GM19463 (cell line): ENCODE data around the gene GCNT4.
"Not testable (repeated sequence)": the region's sequence is repeated elsewhere in the genome, so short reads cannot be mapped to it uniquely, and the experiment has no call there.

Source experiments
- ATAC-seq: cut with Tn5 transposase; IDR thresholded peaks from one replicate; pipeline ENCODE4 v1.9.1; 2021; ENCODE audit warnings: mild to moderate bottlenecking, moderate library complexity; ENCODE audit not compliant: unreplicated experiment

The GCNT4 gene, protein sequence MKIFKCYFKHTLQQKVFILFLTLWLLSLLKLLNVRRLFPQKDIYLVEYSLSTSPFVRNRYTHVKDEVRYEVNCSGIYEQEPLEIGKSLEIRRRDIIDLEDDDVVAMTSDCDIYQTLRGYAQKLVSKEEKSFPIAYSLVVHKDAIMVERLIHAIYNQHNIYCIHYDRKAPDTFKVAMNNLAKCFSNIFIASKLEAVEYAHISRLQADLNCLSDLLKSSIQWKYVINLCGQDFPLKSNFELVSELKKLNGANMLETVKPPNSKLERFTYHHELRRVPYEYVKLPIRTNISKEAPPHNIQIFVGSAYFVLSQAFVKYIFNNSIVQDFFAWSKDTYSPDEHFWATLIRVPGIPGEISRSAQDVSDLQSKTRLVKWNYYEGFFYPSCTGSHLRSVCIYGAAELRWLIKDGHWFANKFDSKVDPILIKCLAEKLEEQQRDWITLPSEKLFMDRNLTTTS

DNA sequence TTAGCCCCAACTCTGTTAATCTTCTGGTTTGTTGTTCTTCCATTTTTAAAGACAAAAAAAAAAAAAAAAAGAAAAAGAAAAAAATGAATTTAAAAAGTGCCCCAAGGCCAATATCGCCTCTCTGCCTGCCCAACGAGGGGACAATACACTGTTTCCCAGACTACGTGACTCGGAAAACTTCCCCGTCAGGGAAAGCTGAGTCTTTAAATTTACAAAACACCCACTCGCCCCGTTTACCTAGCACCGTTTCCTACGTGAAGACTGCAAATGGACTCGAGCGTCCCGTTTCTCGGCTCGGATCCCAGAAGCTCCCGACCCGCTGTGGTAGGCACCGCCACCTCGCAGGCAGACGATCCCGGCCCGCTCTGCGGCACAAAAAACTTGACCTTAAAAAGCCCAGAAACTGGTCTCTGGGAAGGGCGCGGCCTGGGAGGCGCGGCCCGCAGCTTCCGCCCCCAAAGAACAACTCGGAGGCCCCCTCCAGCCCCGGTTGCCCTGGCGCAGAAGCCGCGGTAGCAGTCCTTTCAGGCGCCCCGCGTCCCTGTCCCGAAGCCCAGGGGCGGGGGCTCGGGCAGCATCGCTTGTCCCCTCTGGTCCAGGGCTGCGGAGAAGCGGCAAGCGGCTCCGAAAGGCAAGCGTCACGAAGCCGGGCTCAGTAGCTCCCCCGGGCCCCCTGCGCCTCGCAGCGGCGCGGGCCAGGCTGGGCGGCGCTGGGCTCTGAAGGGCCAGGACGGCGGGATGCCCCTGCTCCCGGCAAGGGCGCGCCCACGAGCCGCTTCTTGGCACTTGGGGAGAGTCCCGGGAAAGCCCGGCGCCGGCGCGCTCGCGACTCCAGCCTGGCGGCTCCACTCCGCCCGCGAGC, at the start of gene GCNT4:
Gene GCNT4, minus strand, starts transcription at position 367 of the 862 bp plus-strand sequence. CDS start 22,521 bp downstream, outside the sequence.
- no peak for ATAC-seq

DNA sequence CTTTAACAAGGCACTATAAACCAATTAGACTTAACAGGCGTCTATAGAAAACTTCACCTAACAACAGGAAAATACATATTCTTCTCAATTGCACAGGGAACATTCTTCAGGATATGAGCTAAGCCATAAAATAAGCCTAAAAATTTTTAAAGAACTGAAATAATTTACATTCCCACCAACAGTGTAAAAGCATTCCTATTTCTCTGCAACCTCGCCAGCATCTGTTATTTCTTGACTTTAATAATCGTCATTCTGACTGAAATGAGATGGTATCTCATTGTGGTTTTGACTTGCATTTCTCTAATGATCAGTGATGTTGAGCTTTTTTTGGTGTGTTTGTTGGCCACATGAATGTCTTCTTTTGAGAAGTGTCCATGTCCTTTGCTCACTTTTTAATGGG, 43.6 kb upstream of the GCNT4 start:
- ATAC-seq: not testable (repeated sequence)

DNA sequence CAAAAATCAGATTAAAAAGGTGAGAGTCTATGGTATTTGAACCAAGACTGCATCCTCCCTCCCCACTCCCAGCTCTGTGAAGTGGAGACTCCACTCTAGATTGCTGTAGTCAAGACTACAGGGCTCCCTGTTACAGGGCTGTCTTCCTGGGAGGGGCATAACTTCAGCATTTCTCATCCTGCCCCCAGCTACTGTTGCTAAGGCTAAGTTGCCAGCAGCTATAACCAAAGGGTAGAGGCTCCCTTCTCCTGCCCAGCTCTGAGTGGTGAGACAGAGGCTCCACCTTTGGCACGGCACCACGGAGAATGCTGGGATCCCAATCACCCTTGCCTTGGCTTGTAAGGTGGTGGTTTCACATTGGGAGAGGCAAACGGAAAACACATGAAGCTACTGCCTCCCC, 39.2 kb upstream of the GCNT4 start:
- ATAC-seq: no peak

DNA sequence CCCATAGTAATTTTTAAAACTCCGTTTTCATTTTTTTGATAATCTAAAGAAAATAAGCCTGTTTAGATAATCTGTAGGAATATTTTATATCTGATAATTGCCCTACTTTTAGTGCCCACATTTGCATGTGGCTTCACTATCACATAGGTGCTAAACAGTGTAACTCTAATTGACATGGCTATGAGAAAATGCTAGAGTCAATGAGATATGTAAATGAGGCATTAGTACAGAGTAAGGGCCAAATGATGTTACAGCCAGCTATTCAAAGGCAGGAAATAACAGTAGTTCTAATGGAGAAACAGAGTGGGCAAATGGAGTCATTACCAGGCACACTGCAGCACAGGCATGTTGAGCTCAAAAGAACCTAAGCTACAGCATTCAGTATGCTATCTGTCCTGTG, 37.3 kb upstream of the GCNT4 start:
- ATAC-seq: no peak

DNA sequence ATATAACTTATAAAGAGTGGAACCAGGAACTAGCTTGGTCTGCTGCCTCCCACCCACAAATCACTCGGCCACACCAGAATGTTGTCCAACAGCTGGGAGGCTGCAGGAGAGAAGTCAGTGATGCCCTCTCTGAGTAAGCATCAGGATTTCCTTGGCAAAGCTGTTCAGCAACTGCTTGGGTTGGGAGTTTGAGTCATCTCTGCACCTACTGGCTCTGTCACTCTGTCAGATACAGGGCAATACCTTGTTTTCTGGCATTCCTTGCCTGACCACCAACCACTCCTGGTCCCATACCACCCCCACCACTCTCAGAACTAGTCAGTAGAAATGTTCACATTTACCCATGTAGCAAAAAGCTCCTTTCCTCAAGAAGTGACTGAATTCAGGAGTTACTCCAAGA, 36.8 kb upstream of the GCNT4 start:
- ATAC-seq: no peak

DNA sequence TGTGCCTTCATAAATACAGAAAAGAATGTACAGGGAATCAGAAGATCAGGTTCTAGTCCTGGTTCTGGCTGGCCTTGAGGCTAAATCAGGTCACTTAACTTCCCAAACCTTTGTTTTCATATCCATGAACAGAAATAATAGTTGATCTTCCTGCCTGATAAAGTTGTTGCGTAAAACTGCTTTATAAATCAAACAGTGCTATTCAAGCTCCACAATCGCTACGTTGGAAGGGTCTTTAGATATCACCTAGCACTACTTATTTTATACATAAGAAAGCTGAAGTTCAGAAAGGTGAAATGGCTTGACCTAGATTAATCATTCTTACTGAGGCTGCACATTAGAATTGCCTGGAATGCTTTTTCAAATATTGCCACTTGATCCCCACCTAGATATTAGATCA, 36.3 kb upstream of the GCNT4 start:
- ATAC-seq: no peak

DNA sequence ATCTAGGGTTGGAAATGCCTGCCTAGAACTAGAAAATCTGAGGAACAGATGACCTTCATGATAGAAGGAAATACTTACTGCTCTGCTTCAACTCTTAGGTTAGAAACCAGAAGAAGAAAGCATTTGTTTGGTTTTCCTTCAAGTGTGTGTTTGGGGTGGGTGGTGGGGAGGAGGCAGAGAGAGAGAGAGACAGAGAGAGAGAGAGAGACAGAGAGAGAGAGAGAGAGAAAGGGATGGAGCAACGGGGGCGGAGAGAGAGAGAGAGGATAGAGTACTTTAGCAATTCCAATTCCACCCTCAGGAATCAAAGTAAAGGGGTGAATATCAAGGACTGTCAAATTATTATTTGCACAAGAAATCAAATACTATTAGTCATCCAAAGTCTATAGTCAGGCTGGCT, 29.2 kb upstream of the GCNT4 start:
- no peak for ATAC-seq

DNA sequence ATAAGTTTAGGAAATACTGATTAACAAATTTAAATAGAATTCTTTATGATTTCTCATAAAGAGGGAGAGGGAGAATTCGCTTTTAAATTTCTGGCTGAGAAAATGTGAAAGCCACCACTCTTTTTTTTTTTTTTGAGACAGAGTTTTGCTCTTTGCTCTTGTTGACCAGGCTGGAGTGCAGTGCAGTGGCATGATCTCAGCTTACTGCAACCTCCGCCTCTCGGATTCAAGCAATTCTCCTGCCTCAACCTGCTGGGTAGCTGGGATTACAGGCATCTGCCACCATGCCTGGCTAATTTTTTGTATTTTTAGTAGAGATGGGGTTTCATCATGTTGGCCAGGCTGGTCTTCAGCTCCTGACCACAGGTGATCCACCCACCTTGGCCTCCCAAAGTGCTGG, 27.0 kb upstream of the GCNT4 start:
- not testable (repeated sequence) for ATAC-seq

DNA sequence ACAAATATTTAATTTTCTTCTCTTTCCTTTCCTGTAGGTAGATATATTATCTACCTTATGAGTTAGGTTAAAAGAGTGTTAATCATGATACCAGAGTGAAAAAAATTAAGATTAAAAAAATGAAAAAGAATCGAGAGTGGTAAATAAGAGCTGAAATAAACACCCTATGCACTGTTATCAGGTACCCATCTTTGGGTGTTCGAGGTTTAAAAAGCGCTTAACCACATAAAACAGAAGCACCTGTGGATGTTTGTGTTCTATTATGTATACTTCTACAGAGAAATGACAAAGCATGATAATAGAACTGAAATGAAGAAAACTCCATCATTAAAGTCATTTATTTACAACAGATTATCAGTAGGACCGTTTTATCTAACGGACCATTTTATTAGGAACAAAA, 25.7 kb upstream of the GCNT4 start:
- ATAC-seq: no peak

DNA sequence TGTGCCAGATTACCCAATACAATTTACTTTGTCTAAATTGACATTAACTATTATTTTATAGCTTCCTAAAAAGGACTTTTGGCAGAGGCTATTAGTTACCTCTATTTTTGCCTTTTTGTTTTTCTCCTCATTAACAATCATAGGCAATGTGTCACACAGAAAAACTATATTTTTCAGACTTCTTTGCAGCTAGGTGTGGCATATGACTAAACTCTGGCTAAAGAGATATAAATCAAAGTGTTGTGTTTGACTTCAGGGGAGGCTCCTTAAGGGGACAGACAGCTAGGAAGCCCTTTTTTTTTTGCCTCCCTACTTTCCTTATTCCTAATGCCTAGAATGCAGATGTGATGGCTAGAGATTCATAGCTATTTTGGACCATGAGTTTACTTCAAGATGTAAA, 19.7 kb upstream of the GCNT4 start:
- ATAC-seq: no peak

DNA sequence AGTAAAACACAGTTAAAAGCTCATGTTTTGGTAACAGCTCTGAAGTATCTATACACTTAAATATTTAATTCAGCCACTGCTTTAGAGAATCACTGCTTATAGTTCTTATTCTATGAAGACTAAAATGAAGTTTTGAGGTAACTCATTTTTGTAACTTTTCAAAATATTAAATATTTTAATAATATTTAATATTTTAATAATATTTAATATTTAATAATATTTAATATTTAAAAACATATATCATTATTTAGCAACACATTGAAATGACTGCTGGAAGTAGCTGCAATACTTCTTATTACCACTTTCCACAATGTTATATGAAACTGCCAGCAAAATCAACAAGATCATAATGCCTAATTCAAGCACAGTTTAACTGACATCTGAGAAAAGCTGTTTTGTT, 18.7 kb upstream of the GCNT4 start:
- ATAC-seq: no peak

DNA sequence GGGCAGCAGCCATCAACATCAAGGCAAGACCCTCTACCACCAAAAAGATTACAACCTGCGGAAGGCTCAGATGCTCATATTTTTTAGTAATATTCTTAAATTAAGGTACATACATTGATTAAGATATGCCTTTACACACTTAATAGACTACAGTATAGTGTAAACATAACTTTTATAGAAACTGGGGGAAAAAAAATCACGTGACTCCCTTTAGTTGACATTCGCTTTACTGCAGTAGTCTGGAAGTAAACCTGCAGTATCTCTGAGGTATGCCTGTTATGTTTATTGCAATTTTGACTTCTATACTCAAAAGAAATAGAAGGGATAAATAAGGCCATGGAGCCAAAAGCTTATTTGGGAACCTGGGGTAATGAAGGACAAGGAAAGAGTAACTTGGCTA, 15.1 kb upstream of the GCNT4 start:
- ATAC-seq: no peak

DNA sequence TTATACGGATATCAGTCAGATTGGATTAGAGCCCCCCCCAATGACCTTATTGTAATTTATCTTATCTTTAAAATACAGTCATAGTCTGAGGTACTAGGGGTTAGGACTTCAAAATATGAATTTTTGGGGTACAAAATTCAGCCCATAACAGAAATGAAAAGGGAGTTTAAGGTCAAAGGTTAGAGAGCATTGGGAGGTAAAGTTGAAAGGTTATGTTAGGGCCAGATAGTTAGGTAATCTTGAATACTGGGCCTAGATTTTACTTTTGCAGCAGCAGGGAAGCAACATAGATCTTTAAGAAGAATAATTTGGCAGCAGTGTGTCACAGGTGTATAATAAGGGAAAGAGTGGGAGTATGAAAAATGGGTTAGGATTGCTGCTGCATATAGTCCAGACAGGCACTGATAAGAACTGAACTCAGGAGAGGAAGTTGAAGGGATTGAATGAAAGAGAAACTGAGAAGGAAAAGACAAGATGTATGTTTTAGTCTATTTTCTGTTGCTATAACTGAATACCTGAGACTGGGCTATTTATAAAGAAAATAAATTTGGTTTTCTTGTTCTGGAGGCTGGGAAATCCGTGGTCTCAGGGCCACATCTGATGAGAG, 10.7 kb upstream of the GCNT4 start:
- ATAC-seq: no peak

DNA sequence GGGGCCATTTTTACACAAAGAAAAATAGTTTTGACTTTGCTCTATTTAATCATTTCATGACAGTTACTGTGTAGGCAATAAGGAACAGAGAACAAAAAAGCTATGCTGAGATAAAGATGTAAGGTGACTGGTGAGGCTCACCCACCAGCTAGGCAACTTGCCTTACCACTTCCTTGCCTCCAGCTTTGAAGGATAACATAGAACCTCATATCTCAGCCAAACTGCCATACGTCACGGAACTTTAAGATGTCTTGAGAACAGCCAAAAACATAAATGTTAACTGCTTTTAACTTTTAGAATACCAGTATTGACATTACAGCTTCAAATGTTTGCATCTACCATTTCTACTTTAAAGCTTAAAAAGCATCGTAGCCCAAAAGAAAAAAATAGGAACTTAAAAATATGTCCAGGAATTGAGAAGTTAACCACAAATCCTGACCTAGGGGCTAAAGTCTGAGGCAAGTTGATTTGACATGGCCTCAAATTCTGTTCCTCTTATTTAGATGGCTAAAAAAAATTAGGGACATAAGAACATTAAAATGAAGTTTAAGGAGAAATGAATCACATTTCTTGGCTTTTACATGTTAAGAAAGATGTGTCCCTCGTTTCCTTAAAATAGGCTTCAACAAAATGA, 7.7 kb upstream of the GCNT4 start:
- no peak for ATAC-seq

DNA sequence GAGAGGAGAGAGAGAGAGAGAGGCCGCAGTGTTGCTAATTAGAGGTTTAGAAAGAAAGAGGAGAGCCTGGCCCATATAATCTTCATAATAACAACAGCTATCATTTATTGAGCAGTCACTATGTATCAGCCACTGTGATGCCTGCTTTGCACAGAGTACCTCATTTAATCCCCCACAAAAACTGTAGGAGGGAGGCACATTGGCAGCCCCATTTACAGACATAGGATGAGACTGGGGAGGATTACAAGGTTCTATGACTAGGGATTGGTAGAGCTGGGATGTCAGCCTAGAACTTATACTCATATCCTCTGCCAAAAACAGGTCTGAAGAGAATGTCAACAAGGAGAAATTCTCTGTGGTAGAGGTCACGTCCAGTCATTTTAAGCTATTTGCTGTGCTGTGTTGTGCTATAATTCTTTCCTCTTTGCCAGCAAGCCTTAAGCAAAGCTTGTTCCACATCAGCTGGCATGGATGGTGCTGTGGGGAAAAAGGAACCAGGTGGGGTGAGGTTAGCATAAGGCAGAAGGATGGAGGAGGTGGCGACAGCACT, 6.7 kb upstream of the GCNT4 start:
- no peak for ATAC-seq

DNA sequence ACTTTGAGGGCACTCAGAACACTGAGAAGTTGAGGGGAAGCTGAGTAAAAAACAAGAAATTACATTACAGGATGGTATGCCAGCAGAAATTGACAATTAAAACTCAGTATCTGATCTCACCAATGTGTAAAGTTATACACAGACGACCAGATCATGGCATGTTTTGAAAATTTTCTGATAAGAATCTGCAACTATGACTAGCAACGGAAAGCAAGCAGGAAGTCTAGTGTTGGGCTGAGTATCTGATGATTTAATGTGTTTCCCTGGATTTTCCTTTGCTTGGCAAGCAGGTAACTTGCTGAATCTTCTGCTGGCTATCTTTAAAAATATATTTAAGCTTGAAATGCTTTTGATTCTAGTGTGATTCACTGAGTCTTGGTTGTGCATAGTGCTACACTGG, 5.2 kb upstream of the GCNT4 start:
- ATAC-seq: no peak

DNA sequence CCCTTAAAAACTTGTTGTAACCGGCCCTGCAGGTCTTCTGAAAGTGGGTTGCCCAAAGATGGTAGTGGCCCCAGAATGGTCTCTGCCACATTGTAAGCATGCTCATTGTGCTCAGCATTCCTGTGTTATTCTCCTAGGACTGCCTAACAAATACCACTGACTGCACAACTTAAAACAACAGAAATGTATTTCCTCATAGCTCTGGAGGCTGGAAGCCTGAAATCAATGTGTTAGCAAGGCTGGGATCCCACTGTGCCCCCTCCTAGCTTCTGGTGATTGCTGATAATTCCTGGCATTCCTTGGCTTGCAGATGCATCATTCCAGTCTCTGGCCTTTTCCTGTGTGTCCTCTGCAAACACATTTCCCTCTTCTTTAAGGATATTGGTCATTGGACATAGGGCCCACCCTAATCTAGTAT, 3.4 kb upstream of the GCNT4 start:
- no peak for ATAC-seq

DNA sequence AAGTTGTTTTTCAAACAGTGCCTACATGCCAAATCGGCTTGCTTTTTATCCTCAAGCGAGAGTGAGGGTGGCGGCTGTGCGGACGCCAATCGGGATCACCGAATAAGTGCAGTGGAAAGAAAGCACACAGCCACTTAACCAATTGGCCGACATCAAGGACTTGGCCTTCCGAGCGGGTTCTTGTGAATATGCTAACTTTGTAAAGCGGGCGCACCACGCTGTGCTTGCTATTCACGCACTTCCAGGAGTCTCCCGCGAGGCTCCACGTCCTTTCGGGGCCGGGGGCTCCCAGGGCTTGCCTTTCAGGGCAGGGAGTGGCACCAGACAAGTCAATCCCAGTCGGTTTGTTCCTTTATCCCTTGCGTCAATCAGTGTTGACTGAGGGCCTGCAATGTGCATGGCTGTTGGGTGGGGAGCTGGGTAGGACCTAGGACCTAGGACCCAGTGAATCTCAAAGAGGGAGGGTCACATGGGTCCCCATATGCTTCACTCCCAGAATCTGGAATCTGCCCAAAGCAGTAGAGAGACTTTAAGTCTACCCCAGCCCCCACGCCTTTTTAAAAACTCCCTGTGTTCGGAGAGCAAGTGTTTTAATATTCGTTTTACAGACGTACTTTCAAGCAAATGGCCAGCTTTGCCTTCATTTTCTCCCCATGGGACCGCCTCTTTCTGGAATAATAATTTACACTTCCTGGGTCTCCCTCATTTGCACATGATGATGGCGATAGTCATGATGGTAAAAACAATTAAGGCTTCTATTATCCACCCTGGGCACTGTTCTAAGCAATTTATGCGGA, 2.0 kb upstream of the GCNT4 start:
- ATAC-seq: no peak

DNA sequence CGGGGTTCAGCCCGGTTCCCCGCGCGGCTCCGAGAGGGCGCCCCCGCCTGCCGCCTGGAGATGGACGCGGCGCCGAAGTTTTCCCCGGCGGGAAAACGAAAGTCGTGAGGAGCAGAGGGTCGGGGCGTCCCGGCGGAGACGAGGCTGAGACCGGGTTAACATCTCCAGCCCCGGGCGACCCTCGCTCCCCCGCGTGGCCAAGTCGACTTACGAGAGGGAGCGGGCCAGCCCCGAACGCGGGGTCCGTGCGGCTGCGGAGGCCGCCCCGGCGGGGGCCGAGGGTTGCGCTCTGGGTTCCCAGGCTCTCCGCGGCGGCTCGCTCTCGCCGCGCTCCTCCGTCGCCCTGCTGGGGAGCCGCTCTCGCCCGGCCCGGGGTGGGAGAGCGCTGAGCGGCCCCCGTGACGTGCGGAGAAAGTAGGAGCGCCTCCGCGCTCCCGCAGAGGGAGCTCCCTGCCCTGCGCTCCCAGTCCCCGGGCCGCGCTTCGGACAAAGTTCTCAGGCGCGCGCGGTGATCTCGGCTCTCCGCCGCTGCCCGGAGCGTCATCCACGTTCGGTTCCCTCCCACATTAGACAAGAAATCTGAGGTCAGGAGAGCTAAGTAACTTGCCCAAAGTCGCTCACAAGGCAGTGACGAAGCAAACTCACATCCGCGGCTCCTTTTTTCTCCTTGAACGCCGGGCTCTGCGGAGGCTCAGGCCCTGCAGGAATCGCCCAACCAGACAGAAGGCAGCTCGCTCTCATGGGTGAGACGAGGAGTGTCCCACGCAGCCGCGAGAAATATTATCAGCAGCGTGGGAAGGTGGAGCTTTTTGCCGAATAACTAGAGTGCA, 1.2 kb upstream of the GCNT4 start:
- ATAC-seq: no peak
